ENCODE data around the gene LNP1.

GRCh38 chr3:100448079-100448478, 46.7 kb downstream of the LNP1 start:
- no peak for TF ChIP-seq CTCF (IDR thresholded peaks at IDR 0.05)
- TF ChIP-seq POLR2A (IDR thresholded peaks at IDR 0.05), result no peak
- TF ChIP-seq POLR2AphosphoS5 (IDR thresholded peaks at IDR 0.05), result no peak
